K562 (cell line): ENCODE data around the gene MYO1D. TPM values are rescaled to one million over a fixed set of nuclear protein-coding genes. Genes with fewer than 3 reads are reported as not detected.

ENCODE experiments used
- CC2D1A ChIP-seq: fragments of 450-650 bp; IDR thresholded peaks from 2 replicates; pipeline ENCODE4 v1.6.1; 2017; ENCODE audit warnings: mild to moderate bottlenecking
- EWSR1 ChIP-seq: fragments of 450-650 bp; IDR thresholded peaks from 2 replicates; pipeline ENCODE4 v1.6.1; 2018; ENCODE audit warnings: borderline replicate concordance, mild to moderate bottlenecking, low read depth, moderate library complexity; ENCODE audit not compliant: partially characterized antibody
- HES1 ChIP-seq: fragments of 450-650 bp; IDR thresholded peaks from 2 replicates; pipeline ENCODE4 v1.6.1; 2016; ENCODE audit warnings: low read depth, mild to moderate bottlenecking, moderate library complexity
- MGA ChIP-seq: fragments of 450-650 bp; IDR thresholded peaks from 2 replicates; pipeline ENCODE4 v1.6.1; 2016; ENCODE audit warnings: mild to moderate bottlenecking, moderate library complexity
- NBN ChIP-seq: fragments of 450-650 bp; IDR thresholded peaks from 2 replicates; pipeline ENCODE4 v1.6.1; 2016; ENCODE audit warnings: low read depth, mild to moderate bottlenecking
- POLR2H ChIP-seq: IDR thresholded peaks from 2 replicates; pipeline ENCODE4 v1.6.1; 2016; ENCODE audit warnings: missing genetic modification characterization, low read depth, mild to moderate bottlenecking, control low read depth, missing compliant biosample characterization, moderate library complexity
- PTTG1 ChIP-seq: fragments of 450-650 bp; IDR thresholded peaks from 2 replicates; pipeline ENCODE4 v1.6.1; 2016; ENCODE audit warnings: low read depth, mild to moderate bottlenecking, missing genetic modification characterization, missing compliant biosample characterization
- ZFP30 ChIP-seq: fragments of 250-450 bp; sonication (Bioruptor Pico); IDR thresholded peaks from 2 replicates; pipeline ENCODE4 v1.8.0; 2022; ENCODE audit warnings: moderate library complexity, mild to moderate bottlenecking, inconsistent platforms, borderline replicate concordance
- ZNF140 ChIP-seq: fragments of 250-450 bp; sonication (Bioruptor Pico); IDR thresholded peaks from 2 replicates; pipeline ENCODE4 v1.8.0; 2021; ENCODE audit warnings: moderate library complexity, mild to moderate bottlenecking, inconsistent platforms
- ZNF592 ChIP-seq: fragments of 450-650 bp; IDR thresholded peaks from 2 replicates; pipeline ENCODE4 v1.6.1; 2017; ENCODE audit warnings: antibody characterized with exemption, mild to moderate bottlenecking
- polyA plus RNA-seq, 8 experiments: library from polyadenylated mRNA; depleted of rRNA in 4 of 8; stranded (reverse) in 5 of 8; unstranded in 3 of 8; fragments of >200 nt; fragmentation: Nextera tagmentation in 2 of 8; fragmentation: Illumina TruSeq in 1 of 8; extraction: Ambion mirVana in 2 of 8; extraction: Trizol in 1 of 8; gene quantifications; 2 replicates each; pipeline versions ENCODE4 v1.2.1 to v1.2.3, GENCODE V29; 2011 to 2014; ENCODE audit warnings: inconsistent platforms in 1 of 8, missing spikeins in 1 of 8
- total RNA-seq, 7 experiments: library from RNA; depleted of rRNA in 6 of 7; stranded (reverse); fragments of >200 nt in 6 of 7; fragmentation: Illumina TruSeq in 2 of 7; extraction: Trizol in 2 of 7; gene quantifications; 2 replicates each; pipeline versions ENCODE4 v1.2.1 to v1.2.3, GENCODE V29; 2011 to 2021; ENCODE audit warnings: low replicate concordance in 1 of 7

MYO1D gene
- total and polyA plus RNA-seq, 9 of the 15 experiments (the other 6 are each of a cell fraction or from before 2014, with no cell fraction given) = 2.1 to 71.2 (median 45.4) TPM

GRCh38 chr17:32444301-32445073 lies 432.4 kb downstream of the MYO1D start, which contains the start of gene PSMD11 (continued):
- no peak for TF ChIP-seq MGA
- no peak; the same call in 1 of the 2 replicates for TF ChIP-seq POLR2H (tag)
- TF ChIP-seq NBN = peak; percentile 41; the same call in 1 of the 2 replicates
- no peak for TF ChIP-seq HES1
- no peak for TF ChIP-seq ZNF140 (CRISPR knock-in tag)
- TF ChIP-seq ZFP30 (CRISPR knock-in tag) = no peak
- TF ChIP-seq CC2D1A = no peak
- no peak for TF ChIP-seq EWSR1
- no peak for TF ChIP-seq PTTG1
- TF ChIP-seq ZNF592 = 0 out of 2 replicates have a peak, but pooled peaks have one; percentile 16
